HCT116 (cell line): ENCODE measurements around the gene PILRA. TPM values are rescaled to one million over a fixed set of nuclear protein-coding genes. Genes with fewer than 3 reads are reported as not detected.
"Not testable (repeated sequence)": the region's sequence is repeated elsewhere in the genome, so short reads cannot be mapped to it uniquely, and the experiment has no call there.

Experiments used
- ATAC-seq: fragments of 200-7000 bp; cut with Tn5 transposase; 2 replicates; pipeline ENCODE4 v1.9.1; 2020; ENCODE audit warnings: mild to moderate bottlenecking, moderate library complexity
- BruUV-seq: library from RNA; stranded (reverse); fragments of 400-500 nt; replicated peaks from 2 replicates; lab custom pipeline; 2021; lab: Mats Ljungman, UMichigan
- CTCF ChIA-PET: fragments of 300-600 bp; sonication (Branson Sonifier 250); formaldehyde crosslinking; loops from one replicate; lab custom pipeline; 2021; ENCODE audit warnings: antibody characterized with exemption; lab: Charles Lee
- POLR2A ChIA-PET: fragments of 300-600, 350-600 bp; sonication (Branson Sonifier 250); formaldehyde crosslinking; loops from one replicate; lab custom pipeline; 2021; ENCODE audit warnings: antibody characterized with exemption; lab: Charles Lee
- RAD21 ChIA-PET, 2 experiments: fragments of 300-600 bp; sonication (Branson Sonifier 250); formaldehyde crosslinking; loops; one replicate each; lab custom pipeline; 2023; ENCODE audit warnings: low total read pairs in 2 of 2; ENCODE audit not compliant: uncharacterized antibody in 2 of 2, unreplicated experiment in 2 of 2, low non-redundant PET in 1 of 2; lab: Charles Lee
- DNase-seq: peaks from one replicate; pipeline ENCODE4 v3.0.0-alpha.2; 2010; ENCODE audit warnings: low read depth, low spot score
- H2AFZ ChIP-seq: fragments of 200-600 bp; shearing (Covaris generic), sonication (generic); 2 replicates; pipeline ENCODE4 v1.6.1; 2017; ENCODE audit warnings: low read depth, mixed run types, mixed read lengths, antibody characterized with exemption, low read length; ENCODE audit not compliant: poor library complexity, severe bottlenecking
- H3K27ac ChIP-seq: 2 replicates; pipeline ENCODE4 v1.5.1; 2012; ENCODE audit warnings: low read depth, low read length
- H3K27me3 ChIP-seq: fragments of 200-600 bp; sonication (generic); 2 replicates; pipeline ENCODE4 v1.6.1; 2016; ENCODE audit warnings: mixed run types, low read length, mixed read lengths; ENCODE audit not compliant: insufficient read depth
- H3K36me3 ChIP-seq, 2 experiments: fragments of 200-500 bp in 1 of 2; fragments of 200-600 bp in 1 of 2; sonication (Bioruptor generic) in 1 of 2; sonication (generic) in 1 of 2; 2 replicates each; pipeline versions ENCODE4 v1.5.1 to v1.6.1; 2014 to 2016; ENCODE audit warnings: low read length in 2 of 2, inconsistent platforms in 1 of 2, mixed read lengths in 1 of 2, mixed run types in 1 of 2; ENCODE audit not compliant: insufficient read depth in 2 of 2, control insufficient read depth in 1 of 2
- H3K4me1 ChIP-seq, 2 experiments: fragments of 200-600 bp in 1 of 2; sonication (generic) in 1 of 2; 2 replicates each; pipeline versions ENCODE4 v1.5.1 to v1.6.1; 2012 to 2017; ENCODE audit warnings: low read length in 2 of 2, inconsistent platforms in 1 of 2, mild to moderate bottlenecking in 1 of 2, mixed read lengths in 1 of 2, mixed run types in 1 of 2, moderate library complexity in 1 of 2; ENCODE audit not compliant: insufficient read depth in 2 of 2, control insufficient read depth in 1 of 2
- H3K4me2 ChIP-seq: fragments of 200-600 bp; sonication (generic); 2 replicates; pipeline ENCODE4 v1.6.1; 2017; ENCODE audit warnings: mixed run types, low read length, mixed read lengths
- H3K4me3 ChIP-seq, 2 experiments: fragments of 200-600 bp in 1 of 2; sonication (generic) in 1 of 2; replicated peaks in 1 of 2; 2 replicates each; pipeline ENCODE4 v1.5.1; 2011 to 2016; ENCODE audit warnings: low read length in 2 of 2, control low read depth in 1 of 2, low read depth in 1 of 2, mild to moderate bottlenecking in 1 of 2, mixed read lengths in 1 of 2, mixed run types in 1 of 2
- H3K79me2 ChIP-seq: fragments of 200-600 bp; sonication (generic); 2 replicates; pipeline ENCODE4 v1.6.1; 2017; ENCODE audit warnings: mild to moderate bottlenecking, mixed run types, low read length, moderate library complexity, mixed read lengths; ENCODE audit not compliant: insufficient read depth
- H3K9ac ChIP-seq: fragments of 200-600 bp; sonication (generic); 2 replicates; pipeline ENCODE4 v1.6.1; 2016; ENCODE audit warnings: low read length, mixed read lengths
- H3K9me2 ChIP-seq: fragments of 200-600 bp; sonication (generic), shearing (Covaris generic); 2 replicates; pipeline ENCODE4 v1.6.1; 2017; ENCODE audit warnings: mixed run types, mild to moderate bottlenecking, moderate library complexity; ENCODE audit not compliant: insufficient read depth
- H3K9me3 ChIP-seq, 2 experiments: fragments of 200-500 bp in 1 of 2; fragments of 200-600 bp in 1 of 2; sonication (Bioruptor generic) in 1 of 2; sonication (generic) in 1 of 2; 2 replicates each; pipeline ENCODE4 v1.6.1; 2014 to 2017; ENCODE audit warnings: low read length in 2 of 2, mixed read lengths in 2 of 2, inconsistent platforms in 1 of 2, low read depth in 1 of 2, mild to moderate bottlenecking in 1 of 2, mixed run types in 1 of 2, moderate library complexity in 1 of 2; ENCODE audit not compliant: control insufficient read depth in 1 of 2, insufficient read depth in 1 of 2
- H4K20me1 ChIP-seq: fragments of 200-600 bp; sonication (generic), shearing (Covaris generic); 2 replicates; pipeline ENCODE4 v1.6.1; 2017; ENCODE audit warnings: mixed run types, mild to moderate bottlenecking, moderate library complexity; ENCODE audit not compliant: insufficient read depth
- MAX ChIP-seq: IDR thresholded peaks from 2 replicates; pipeline ENCODE4 v1.6.1; 2012
- POLR2A ChIP-seq: IDR thresholded peaks from 2 replicates; pipeline ENCODE4 v1.7.0; 2011; ENCODE audit warnings: borderline replicate concordance; ENCODE audit not compliant: insufficient read depth, insufficient read length; ENCODE audit errors: extremely low read depth
- POLR2AphosphoS5 ChIP-seq: IDR thresholded peaks from 2 replicates; pipeline ENCODE4 v1.6.1; 2011; ENCODE audit warnings: mild to moderate bottlenecking, low read depth, low read length, moderate library complexity
- SIN3A ChIP-seq: IDR thresholded peaks from 2 replicates; pipeline ENCODE4 v1.6.1; 2012; ENCODE audit warnings: low read depth
- SP1 ChIP-seq: IDR thresholded peaks from 2 replicates; pipeline ENCODE4 v1.6.1; 2012; ENCODE audit warnings: low read depth
- ZFX ChIP-seq: fragments of 450-650 bp; IDR thresholded peaks from 2 replicates; pipeline ENCODE4 v1.6.1; 2017
- intact Hi-C: fragments of 100-400 bp; cut with micrococcal nuclease; formaldehyde crosslinking; loops from 2 replicates; pipeline ENCODE4 v1.10.0; 2022
- total RNA-seq: library from RNA; stranded (reverse); gene quantifications from one replicate; pipeline ENCODE4 v1.2.1, GENCODE V29; 2021; ENCODE audit not compliant: unreplicated experiment

The PILRA gene
- total RNA-seq, 1 experiment from 2014 or later = 1.8 TPM

- H3K27me3 ChIP-seq, POLR2A ChIA-PET, H3K9me3 ChIP-seq, BruUV-seq, H3K36me3 ChIP-seq, H3K9me2 ChIP-seq, H2AFZ ChIP-seq, H4K20me1 ChIP-seq, H3K4me1 ChIP-seq, RAD21 ChIA-PET, CTCF ChIA-PET, intact Hi-C loops: not testable (repeated sequence)
- Histone ChIP-seq H3K9ac (peak overlapping the region; percentile 82), H3K79me2 (peaks cover 48% of the 10 kb centered on the region), H3K27ac (peak overlapping the region; percentile 91), H3K4me2 (peak overlapping the region; percentile 68), H3K4me3 (peak overlapping the region; percentile 64 to 68)
- TF ChIP-seq POLR2A = peak; percentile 84
- TF ChIP-seq SIN3A = peak; percentile 92
- TF ChIP-seq SP1 = peak; percentile 71; the same call in 1 of the 2 replicates
- TF ChIP-seq POLR2AphosphoS5 = peak; percentile 95
- TF ChIP-seq ZFX = peak; percentile 90
- peak; percentile 10; the same call in 1 of the 2 replicates for TF ChIP-seq MAX
- ATAC-seq = peak; percentile 96
- peak; percentile 88 for DNase-seq
Observed at GRCh38 chr7:100335566-100336466, 37.5 kb upstream of the PILRA start.

GRCh38 chr7:100338083-100338696 is 35.1 kb upstream of the PILRA start:
- H3K4me2 ChIP-seq, H3K4me3 ChIP-seq, ATAC-seq, DNase-seq, H3K27me3 ChIP-seq, RAD21 ChIA-PET, CTCF ChIA-PET, H3K4me1 ChIP-seq, H3K9me2 ChIP-seq, H3K27ac ChIP-seq, H2AFZ ChIP-seq, H3K9me3 ChIP-seq, POLR2A ChIA-PET, H4K20me1 ChIP-seq, H3K9ac ChIP-seq, intact Hi-C loops: not testable (repeated sequence)
- H3K79me2 ChIP-seq = peaks cover 63% of the 10 kb centered on the region
- H3K36me3 ChIP-seq = peaks cover 9 to 17% of the 10 kb centered on the region in 2 experiments; a peak in 3 of 4 replicates
- BruUV-seq = TSS peak; percentile 31

- Histone ChIP-seq H3K79me2 (peaks cover 73% of the 10 kb centered on the region), H3K4me1 (peaks cover 4 to 16% of the 10 kb centered on the region in 2 experiments; a peak in 3 of 4 replicates), H3K36me3 (peaks cover 17 to 23% of the 10 kb centered on the region in 2 experiments; a peak in 3 of 4 replicates)
- CTCF ChIA-PET, H3K27me3 ChIP-seq, H3K27ac ChIP-seq, H4K20me1 ChIP-seq, H2AFZ ChIP-seq, H3K4me3 ChIP-seq, BruUV-seq, H3K4me2 ChIP-seq, DNase-seq, H3K9me2 ChIP-seq, RAD21 ChIA-PET, POLR2A ChIA-PET, H3K9me3 ChIP-seq, H3K9ac ChIP-seq, ATAC-seq: not testable (repeated sequence)
- intact Hi-C loops = loop anchor here (5.0 kb wide), 1 partner anchor 209 kb away; no protein-coding TSS in a partner anchor
Observed at GRCh38 chr7:100341286-100341685, 32.0 kb upstream of the PILRA start.
